Fibroblast of mammary gland (primary cell): ENCODE measurements around the gene CDCA4.

Experiments
- DNase-seq: peaks from one replicate; pipeline ENCODE4 v3.0.0-alpha.2; 2010; ENCODE audit warnings: low read depth
- H3K4me3 ChIP-seq: 2 replicates; pipeline ENCODE4 v1.5.1; 2011; ENCODE audit warnings: low read depth, mild to moderate bottlenecking, low read length, moderate library complexity; ENCODE audit not compliant: control insufficient read depth
- CTCF ChIP-seq: conservative IDR thresholded peaks from 2 replicates; pipeline ENCODE4 v1.5.1; 2011; ENCODE audit warnings: low read depth, low read length, inconsistent platforms; ENCODE audit not compliant: control insufficient read depth, insufficient read depth

Gene CDCA4

GRCh38 chr14:105050551-105050897 is 29.6 kb upstream of the CDCA4 start:
- H3K4me3 ChIP-seq, result no peak overlapping the region
- TF ChIP-seq CTCF, result no peak
- DNase-seq, result no peak

- DNase-seq, result no peak
- TF ChIP-seq CTCF, result no peak
- no peak overlapping the region for H3K4me3 ChIP-seq
These were observed 29.1 kb upstream of the CDCA4 start for GRCh38 chr14:105049753-105050550.

DNA sequence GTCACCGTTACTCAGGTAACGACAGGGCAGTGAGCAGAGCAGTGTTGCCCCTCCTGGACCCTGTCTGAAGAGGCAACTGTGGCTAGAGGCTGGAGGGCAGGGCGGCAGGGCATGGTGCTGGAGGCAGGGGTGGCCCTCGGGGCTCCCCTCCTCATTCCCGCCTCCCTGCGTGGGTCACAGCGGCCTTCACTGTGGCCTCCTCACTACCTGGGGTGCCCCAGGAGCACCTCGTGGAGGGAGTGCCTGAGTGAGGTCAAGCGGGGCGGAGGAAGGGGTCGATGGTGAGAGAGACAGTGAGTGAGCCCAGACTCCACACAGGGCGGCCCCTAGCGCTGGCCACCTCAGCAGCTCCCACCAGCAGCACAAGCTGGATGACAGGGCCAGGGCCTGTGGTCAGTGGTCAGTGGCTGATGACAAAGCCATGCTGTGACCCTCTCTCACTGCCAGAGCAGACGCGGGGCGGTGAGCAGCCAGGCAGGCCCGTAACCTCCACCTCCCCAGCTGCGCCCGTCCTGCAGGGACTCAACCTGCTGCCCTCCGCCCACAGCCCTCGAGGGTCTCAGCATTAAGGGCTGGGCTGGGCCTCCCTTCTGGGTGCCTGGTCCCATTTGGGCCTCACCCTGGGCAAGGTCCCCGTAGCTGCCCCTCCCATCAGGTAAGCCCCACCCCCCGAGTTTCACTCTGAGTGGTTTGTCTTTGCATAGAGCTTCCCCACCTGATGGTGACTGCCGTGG is 26.6 kb upstream of the CDCA4 start:
- DNase-seq, result no peak
- no peak for TF ChIP-seq CTCF
- H3K4me3 ChIP-seq, result no peak overlapping the region

- no peak overlapping the region for H3K4me3 ChIP-seq
- no peak for DNase-seq
- TF ChIP-seq CTCF, result no peak
These were observed 26.0 kb upstream of the CDCA4 start for GRCh38 chr14:105046891-105047282.

DNA sequence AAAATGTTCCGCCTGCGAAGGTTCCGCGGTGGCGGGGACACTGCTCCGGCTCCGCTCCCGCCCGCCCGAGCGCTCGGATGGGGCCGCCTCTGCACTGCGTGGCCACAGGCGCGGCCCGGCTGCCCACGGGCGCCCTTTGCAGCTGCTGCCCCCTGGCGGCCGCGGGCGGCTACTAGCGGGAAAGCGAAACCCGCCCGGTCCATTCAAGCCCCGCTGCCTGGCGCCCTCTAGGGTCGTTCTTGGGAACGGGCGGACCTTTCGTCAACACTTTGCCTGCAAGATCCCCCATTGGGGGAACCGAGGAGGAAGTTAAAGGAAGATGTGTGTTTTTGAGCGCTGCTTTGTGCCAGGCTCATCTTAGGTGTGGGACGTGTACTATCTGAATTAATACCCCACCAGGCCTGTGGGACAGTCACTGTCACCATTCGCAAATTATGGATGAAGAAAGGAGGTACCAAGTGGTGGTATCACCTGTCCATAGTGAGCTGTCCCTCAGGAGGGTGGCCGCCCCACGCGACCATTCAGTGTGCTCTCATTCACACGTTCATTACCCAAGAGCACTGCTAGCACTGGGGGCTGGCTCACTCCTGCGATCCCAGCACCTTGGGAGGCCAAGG is 24.9 kb upstream of the CDCA4 start:
- peak; percentile 91 for TF ChIP-seq CTCF
- DNase-seq, result peak; percentile 74
- no peak overlapping the region for H3K4me3 ChIP-seq

DNA sequence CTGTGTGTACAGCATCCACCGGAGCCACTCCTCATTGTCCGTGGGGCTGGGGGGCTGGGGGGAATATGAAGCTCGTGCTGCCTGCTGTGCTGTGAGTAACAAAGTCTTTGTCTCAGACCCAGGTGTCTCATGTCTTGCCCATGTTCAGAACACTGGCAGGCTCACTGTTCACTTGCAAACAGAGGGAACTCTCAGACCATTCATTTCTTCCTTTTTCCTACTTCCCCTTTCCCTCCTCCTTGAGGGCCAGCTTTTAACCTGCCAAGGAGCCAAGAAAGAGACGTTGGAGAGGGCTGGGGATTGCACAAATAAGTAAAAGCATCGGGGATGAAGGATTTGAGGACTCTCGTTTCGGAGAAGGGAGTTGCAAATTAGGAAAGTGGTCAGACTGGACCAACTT is 22.8 kb upstream of the CDCA4 start:
- no peak for TF ChIP-seq CTCF
- H3K4me3 ChIP-seq, result no peak overlapping the region
- DNase-seq, result no peak
